ENCODE data around the gene CHMP2A.

The CHMP2A gene

DNA sequence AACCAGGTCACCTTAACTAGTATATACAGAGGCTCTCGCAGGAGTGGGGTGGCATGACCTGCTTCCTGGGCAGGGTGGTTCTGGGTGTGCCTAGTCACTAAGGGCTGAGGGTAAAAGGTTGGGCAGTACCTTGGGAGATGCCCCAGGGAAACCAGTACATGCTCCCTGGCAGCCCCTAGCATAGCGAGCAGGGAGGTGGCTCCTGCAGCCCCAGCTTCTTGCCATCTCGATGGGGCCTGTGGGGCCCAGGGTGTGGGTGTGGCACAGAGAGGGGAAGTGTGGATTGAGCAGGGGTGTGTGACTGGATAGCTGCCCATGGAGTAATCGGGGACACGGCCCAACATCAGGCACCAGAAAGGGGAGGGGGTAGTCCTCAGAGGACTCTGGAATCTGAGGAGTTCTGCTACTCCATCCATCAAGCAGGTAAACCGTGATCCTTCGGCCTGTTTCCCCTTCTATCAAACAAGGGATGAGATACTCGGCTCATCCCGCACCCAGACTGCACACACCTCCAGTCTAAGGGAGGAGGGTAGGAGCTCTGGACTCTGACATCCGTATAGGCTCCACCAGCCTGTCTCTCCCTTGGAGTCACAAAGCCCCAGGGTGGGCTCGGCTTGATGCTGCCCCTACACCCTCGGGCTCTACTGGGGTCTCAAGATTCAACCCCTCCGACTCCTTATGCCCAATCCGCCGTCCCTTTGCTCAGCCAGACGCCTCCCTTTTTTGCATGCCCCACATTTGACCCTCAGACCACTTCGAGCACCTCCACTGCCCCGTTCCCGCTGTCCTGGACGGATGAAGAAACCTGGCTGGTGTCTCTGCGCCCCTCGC is 36.4 kb downstream of the CHMP2A start:
- CTCF ChIA-PET: interaction anchor here (0.6 to 3.4 kb wide), 43 partner anchors 9 to 2000 kb away, joined by 3 to 26 read pairs (median 5); partner anchors contain the start of genes CHMP2A, TRIM28, ZNF324B and ZNF446
- Histone ChIP-seq H3K27ac (ENCODE audit: extremely low read depth, low read depth, low read length) (peak overlapping the region; percentile 94), H3K36me3 (ENCODE audit: control insufficient read depth in 2 of 2, insufficient read depth in 1 of 2, low read length in 2 of 2) (peaks cover 0 to 23% of the 10 kb centered on the region in 2 experiments; a peak in 1 of 3 replicates), H3K4me3 (ENCODE audit: low read depth, low read length) (peak overlapping the region; percentile 74), H3K9me3 (ENCODE audit: control insufficient read depth, insufficient read depth, low read depth, low read length) (no peaks in the 10 kb centered on the region), H3K4me1 (ENCODE audit: control insufficient read depth, insufficient read depth, low read length) (peaks cover 10% of the 10 kb centered on the region)
- POLR2A ChIA-PET: interaction anchor here (0.6 to 4.6 kb wide), 24 partner anchors 14 to 381 kb away, joined by 3 to 107 read pairs (median 7); partner anchors contain the start of genes CHMP2A, TRIM28, UBE2M and ZNF274
- no peak for TF ChIP-seq SP3 (tag by site-specific recombination; IDR thresholded peaks at IDR 0.05)
- TF ChIP-seq GLIS1 (tag by site-specific recombination; IDR thresholded peaks at IDR 0.05): no peak
- TF ChIP-seq ZNF121 (tag by site-specific recombination; IDR thresholded peaks at IDR 0.05): no peak
- no peak for TF ChIP-seq ZNF184 (tag by site-specific recombination; IDR thresholded peaks at IDR 0.05)
- TF ChIP-seq ZNF76 (tag by site-specific recombination; IDR thresholded peaks at IDR 0.05; ENCODE audit: borderline replicate concordance, low read depth): no peak
- TF ChIP-seq ZFP37 (tag by site-specific recombination; IDR thresholded peaks at IDR 0.05): no peak
- TF ChIP-seq, protein P1, sequence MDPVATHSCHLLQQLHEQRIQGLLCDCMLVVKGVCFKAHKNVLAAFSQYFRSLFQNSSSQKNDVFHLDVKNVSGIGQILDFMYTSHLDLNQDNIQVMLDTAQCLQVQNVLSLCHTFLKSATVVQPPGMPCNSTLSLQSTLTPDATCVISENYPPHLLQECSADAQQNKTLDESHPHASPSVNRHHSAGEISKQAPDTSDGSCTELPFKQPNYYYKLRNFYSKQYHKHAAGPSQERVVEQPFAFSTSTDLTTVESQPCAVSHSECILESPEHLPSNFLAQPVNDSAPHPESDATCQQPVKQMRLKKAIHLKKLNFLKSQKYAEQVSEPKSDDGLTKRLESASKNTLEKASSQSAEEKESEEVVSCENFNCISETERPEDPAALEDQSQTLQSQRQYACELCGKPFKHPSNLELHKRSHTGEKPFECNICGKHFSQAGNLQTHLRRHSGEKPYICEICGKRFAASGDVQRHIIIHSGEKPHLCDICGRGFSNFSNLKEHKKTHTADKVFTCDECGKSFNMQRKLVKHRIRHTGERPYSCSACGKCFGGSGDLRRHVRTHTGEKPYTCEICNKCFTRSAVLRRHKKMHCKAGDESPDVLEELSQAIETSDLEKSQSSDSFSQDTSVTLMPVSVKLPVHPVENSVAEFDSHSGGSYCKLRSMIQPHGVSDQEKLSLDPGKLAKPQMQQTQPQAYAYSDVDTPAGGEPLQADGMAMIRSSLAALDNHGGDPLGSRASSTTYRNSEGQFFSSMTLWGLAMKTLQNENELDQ (tag by site-specific recombination; IDR thresholded peaks at IDR 0.05; ENCODE audit: low read depth): no peak
- TF ChIP-seq, protein P2, sequence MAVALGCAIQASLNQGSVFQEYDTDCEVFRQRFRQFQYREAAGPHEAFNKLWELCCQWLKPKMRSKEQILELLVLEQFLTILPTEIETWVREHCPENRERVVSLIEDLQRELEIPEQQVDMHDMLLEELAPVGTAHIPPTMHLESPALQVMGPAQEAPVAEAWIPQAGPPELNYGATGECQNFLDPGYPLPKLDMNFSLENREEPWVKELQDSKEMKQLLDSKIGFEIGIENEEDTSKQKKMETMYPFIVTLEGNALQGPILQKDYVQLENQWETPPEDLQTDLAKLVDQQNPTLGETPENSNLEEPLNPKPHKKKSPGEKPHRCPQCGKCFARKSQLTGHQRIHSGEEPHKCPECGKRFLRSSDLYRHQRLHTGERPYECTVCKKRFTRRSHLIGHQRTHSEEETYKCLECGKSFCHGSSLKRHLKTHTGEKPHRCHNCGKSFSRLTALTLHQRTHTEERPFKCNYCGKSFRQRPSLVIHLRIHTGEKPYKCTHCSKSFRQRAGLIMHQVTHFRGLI (tag by site-specific recombination; IDR thresholded peaks at IDR 0.05): no peak
- TF ChIP-seq ZBTB8A (tag by site-specific recombination; IDR thresholded peaks at IDR 0.05): no peak
- no peak for TF ChIP-seq ZBTB17 (tag by site-specific recombination; IDR thresholded peaks at IDR 0.05)
- TF ChIP-seq ZNF626 (tag by site-specific recombination; IDR thresholded peaks at IDR 0.05): no peak
- TF ChIP-seq SCRT1 (tag by site-specific recombination; IDR thresholded peaks at IDR 0.05; ENCODE audit: borderline replicate concordance): no peak
- no peak for TF ChIP-seq ZNF677 (tag by site-specific recombination; IDR thresholded peaks at IDR 0.05)
- TF ChIP-seq, protein P3, sequence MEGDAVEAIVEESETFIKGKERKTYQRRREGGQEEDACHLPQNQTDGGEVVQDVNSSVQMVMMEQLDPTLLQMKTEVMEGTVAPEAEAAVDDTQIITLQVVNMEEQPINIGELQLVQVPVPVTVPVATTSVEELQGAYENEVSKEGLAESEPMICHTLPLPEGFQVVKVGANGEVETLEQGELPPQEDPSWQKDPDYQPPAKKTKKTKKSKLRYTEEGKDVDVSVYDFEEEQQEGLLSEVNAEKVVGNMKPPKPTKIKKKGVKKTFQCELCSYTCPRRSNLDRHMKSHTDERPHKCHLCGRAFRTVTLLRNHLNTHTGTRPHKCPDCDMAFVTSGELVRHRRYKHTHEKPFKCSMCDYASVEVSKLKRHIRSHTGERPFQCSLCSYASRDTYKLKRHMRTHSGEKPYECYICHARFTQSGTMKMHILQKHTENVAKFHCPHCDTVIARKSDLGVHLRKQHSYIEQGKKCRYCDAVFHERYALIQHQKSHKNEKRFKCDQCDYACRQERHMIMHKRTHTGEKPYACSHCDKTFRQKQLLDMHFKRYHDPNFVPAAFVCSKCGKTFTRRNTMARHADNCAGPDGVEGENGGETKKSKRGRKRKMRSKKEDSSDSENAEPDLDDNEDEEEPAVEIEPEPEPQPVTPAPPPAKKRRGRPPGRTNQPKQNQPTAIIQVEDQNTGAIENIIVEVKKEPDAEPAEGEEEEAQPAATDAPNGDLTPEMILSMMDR (tag by site-specific recombination; IDR thresholded peaks at IDR 0.05): peak; percentile 75
- TF ChIP-seq ZNF830 (tag by site-specific recombination; IDR thresholded peaks at IDR 0.05; ENCODE audit: low read depth): no peak
- TF ChIP-seq ZNF133 (tag by site-specific recombination; IDR thresholded peaks at IDR 0.05): no peak
- TF ChIP-seq ZNF785 (tag by site-specific recombination; IDR thresholded peaks at IDR 0.05): no peak
- TF ChIP-seq ZNF837 (tag by site-specific recombination; IDR thresholded peaks at IDR 0.05): no peak
- no peak for TF ChIP-seq ZSCAN16 (tag by site-specific recombination; IDR thresholded peaks at IDR 0.05)
- peak; percentile 45; the same call in 1 of the 2 replicates for TF ChIP-seq KLF9 (tag by site-specific recombination; IDR thresholded peaks at IDR 0.05; ENCODE audit: low read depth)
- TF ChIP-seq, protein P4, sequence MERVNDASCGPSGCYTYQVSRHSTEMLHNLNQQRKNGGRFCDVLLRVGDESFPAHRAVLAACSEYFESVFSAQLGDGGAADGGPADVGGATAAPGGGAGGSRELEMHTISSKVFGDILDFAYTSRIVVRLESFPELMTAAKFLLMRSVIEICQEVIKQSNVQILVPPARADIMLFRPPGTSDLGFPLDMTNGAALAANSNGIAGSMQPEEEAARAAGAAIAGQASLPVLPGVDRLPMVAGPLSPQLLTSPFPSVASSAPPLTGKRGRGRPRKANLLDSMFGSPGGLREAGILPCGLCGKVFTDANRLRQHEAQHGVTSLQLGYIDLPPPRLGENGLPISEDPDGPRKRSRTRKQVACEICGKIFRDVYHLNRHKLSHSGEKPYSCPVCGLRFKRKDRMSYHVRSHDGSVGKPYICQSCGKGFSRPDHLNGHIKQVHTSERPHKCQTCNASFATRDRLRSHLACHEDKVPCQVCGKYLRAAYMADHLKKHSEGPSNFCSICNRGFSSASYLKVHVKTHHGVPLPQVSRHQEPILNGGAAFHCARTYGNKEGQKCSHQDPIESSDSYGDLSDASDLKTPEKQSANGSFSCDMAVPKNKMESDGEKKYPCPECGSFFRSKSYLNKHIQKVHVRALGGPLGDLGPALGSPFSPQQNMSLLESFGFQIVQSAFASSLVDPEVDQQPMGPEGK (tag by site-specific recombination; IDR thresholded peaks at IDR 0.05): no peak
- TF ChIP-seq, protein P5, sequence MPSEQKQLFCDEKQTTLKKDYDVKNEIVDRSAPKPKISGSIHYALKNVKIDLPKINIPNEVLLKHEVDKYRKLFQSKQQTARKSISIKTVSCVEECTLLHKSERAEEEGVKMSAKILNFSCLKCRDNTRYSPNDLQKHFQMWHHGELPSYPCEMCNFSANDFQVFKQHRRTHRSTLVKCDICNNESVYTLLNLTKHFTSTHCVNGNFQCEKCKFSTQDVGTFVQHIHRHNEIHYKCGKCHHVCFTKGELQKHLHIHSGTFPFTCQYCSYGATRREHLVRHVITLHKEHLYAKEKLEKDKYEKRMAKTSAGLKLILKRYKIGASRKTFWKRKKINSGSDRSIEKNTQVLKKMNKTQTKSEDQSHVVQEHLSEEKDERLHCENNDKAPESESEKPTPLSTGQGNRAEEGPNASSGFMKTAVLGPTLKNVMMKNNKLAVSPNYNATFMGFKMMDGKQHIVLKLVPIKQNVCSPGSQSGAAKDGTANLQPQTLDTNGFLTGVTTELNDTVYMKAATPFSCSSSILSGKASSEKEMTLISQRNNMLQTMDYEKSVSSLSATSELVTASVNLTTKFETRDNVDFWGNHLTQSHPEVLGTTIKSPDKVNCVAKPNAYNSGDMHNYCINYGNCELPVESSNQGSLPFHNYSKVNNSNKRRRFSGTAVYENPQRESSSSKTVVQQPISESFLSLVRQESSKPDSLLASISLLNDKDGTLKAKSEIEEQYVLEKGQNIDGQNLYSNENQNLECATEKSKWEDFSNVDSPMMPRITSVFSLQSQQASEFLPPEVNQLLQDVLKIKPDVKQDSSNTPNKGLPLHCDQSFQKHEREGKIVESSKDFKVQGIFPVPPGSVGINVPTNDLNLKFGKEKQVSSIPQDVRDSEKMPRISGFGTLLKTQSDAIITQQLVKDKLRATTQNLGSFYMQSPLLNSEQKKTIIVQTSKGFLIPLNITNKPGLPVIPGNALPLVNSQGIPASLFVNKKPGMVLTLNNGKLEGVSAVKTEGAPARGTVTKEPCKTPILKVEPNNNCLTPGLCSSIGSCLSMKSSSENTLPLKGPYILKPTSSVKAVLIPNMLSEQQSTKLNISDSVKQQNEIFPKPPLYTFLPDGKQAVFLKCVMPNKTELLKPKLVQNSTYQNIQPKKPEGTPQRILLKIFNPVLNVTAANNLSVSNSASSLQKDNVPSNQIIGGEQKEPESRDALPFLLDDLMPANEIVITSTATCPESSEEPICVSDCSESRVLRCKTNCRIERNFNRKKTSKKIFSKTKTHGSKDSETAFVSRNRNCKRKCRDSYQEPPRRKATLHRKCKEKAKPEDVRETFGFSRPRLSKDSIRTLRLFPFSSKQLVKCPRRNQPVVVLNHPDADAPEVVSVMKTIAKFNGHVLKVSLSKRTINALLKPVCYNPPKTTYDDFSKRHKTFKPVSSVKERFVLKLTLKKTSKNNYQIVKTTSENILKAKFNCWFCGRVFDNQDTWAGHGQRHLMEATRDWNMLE (tag by site-specific recombination; conservative IDR thresholded peaks at IDR 0.05; ENCODE audit: low read depth): no peak
- no peak for TF ChIP-seq ZNF174 (tag by site-specific recombination; IDR thresholded peaks at IDR 0.05)
- no peak for TF ChIP-seq ZNF155 (tag by site-specific recombination; IDR thresholded peaks at IDR 0.05)
- TF ChIP-seq GLI2 (tag by site-specific recombination; IDR thresholded peaks at IDR 0.05; ENCODE audit: borderline replicate concordance, low read depth): no peak
